H1 (cell line): Measurements from ENCODE around the gene LTB. TPM values are rescaled to one million over a fixed set of nuclear protein-coding genes. Genes with fewer than 3 reads are reported as not detected.

Source experiments
- BRCA1 ChIP-seq: IDR thresholded peaks from 2 replicates; pipeline ENCODE4 v1.6.1; 2012; ENCODE audit warnings: low read depth, low read length, improper control_type of control experiment
- CEBPB ChIP-seq: IDR thresholded peaks from 2 replicates; pipeline ENCODE4 v1.6.1; 2012; ENCODE audit warnings: low read depth, low read length
- CHD7 ChIP-seq: fragments of 300-600 bp; sonication (generic); IDR thresholded peaks from 2 replicates; pipeline ENCODE4 v1.7.1; 2012; ENCODE audit warnings: low read length, moderate library complexity, mild to moderate bottlenecking, inconsistent platforms; ENCODE audit not compliant: insufficient replicate concordance
- CTBP2 ChIP-seq: IDR thresholded peaks from 2 replicates; pipeline ENCODE4 v1.7.0; 2011; ENCODE audit warnings: borderline replicate concordance, mild to moderate bottlenecking, moderate library complexity, mixed read lengths, low read length; ENCODE audit not compliant: insufficient read depth, insufficient read length
- FOSL1 ChIP-seq: IDR thresholded peaks from 2 replicates; pipeline ENCODE4 v1.6.1; 2011; ENCODE audit warnings: mild to moderate bottlenecking, low read depth, low read length, moderate library complexity; ENCODE audit not compliant: insufficient read depth
- GABPA ChIP-seq: IDR thresholded peaks from 2 replicates; pipeline ENCODE4 v1.6.1; 2011; ENCODE audit warnings: mild to moderate bottlenecking, low read length, moderate library complexity, borderline replicate concordance; ENCODE audit not compliant: insufficient read depth
- JUN ChIP-seq: IDR thresholded peaks from 2 replicates; pipeline ENCODE4 v1.6.1; 2011; ENCODE audit warnings: low read depth, mild to moderate bottlenecking, improper control_type of control experiment, low read length
- SP1 ChIP-seq: IDR thresholded peaks from 2 replicates; pipeline ENCODE4 v1.6.1; 2011; ENCODE audit warnings: low read depth, low read length
- SP4 ChIP-seq: IDR thresholded peaks from 2 replicates; pipeline ENCODE4 v1.6.1; 2012; ENCODE audit warnings: low read length, inconsistent platforms
- TEAD4 ChIP-seq: IDR thresholded peaks from 2 replicates; pipeline ENCODE4 v1.6.1; 2012; ENCODE audit warnings: low read depth, low read length, inconsistent platforms, mixed read lengths
- polyA plus RNA-seq, 7 experiments: library from polyadenylated mRNA; depleted of rRNA in 3 of 7; stranded (reverse) in 5 of 7; unstranded in 2 of 7; fragments of >200 nt in 5 of 7; fragments of 200-250 nt in 2 of 7; gene quantifications; 1 replicate in 5 of 7; 2 replicates in 1 of 7; 4 replicates in 1 of 7; pipeline versions ENCODE4 v1.2.1 to v1.2.3, GENCODE V29; 2011 to 2013; ENCODE audit warnings: missing spikeins in 2 of 7, mixed read lengths in 2 of 7
- total RNA-seq: library from RNA; stranded (reverse); fragmentation: NEBNext Ultra II Directional; extraction: Animal tissue kit (Norgen Biotek cat#: 25700); gene quantifications from 2 replicates; pipeline ENCODE4 v1.2.1, GENCODE V29; 2021

LTB gene
- total and polyA plus RNA-seq, 2 of the 8 experiments (the other 6 are each of a cell fraction or from before 2014, with no cell fraction given): 0.43 to 0.47 TPM

GRCh38 chr6:31541658-31542521, 40.3 kb downstream of the LTB start, which contains the start of gene DDX39B (continued):
- TF ChIP-seq CTBP2 (no peak), CEBPB (peak; percentile 21; the same call in 1 of the 2 replicates), SP1 (peak; percentile 65; the same call in 1 of the 2 replicates), TEAD4 (no peak), BRCA1 (peak; percentile 18; the same call in 1 of the 2 replicates), FOSL1 (no peak), CHD7 (no peak), SP4 (peak; percentile 99), GABPA (peak; percentile 88; the same call in 1 of the 2 replicates), JUN (no peak)
